AG04450 (cell line): ENCODE results near the gene SOX21. TPM values are rescaled to one million over a fixed set of nuclear protein-coding genes. Genes with fewer than 3 reads are reported as not detected.

Source experiments
- CTCF ChIA-PET: fragments of 300-600, 350-600 bp; formaldehyde crosslinking; extraction: SDS; loops from one replicate; lab custom pipeline; 2022; ENCODE audit warnings: antibody characterized with exemption, inconsistent platforms; lab: Charles Lee
- POLR2A ChIA-PET: fragments of 350-600 bp; formaldehyde crosslinking; extraction: SDS; loops from one replicate; lab custom pipeline; 2021; ENCODE audit warnings: antibody characterized with exemption, inconsistent platforms; lab: Yijun Ruan, JAX
- DNase-seq: peaks from one replicate; pipeline ENCODE4 v3.0.0-alpha.2; 2011; ENCODE audit warnings: low read depth, low spot score
- H3K27ac ChIP-seq: one replicate; pipeline ENCODE4 v1.5.1; 2012; ENCODE audit warnings: low read depth, low read length, control low read depth
- H3K27me3 ChIP-seq: one replicate; pipeline ENCODE4 v1.6.0; 2012; ENCODE audit warnings: low read length; ENCODE audit not compliant: control insufficient read depth, insufficient read depth
- H3K4me3 ChIP-seq: 2 replicates; pipeline ENCODE4 v1.5.1; 2011; ENCODE audit warnings: mild to moderate bottlenecking, low read depth, low read length, control low read depth
- H3K9me3 ChIP-seq: 2 replicates; pipeline ENCODE4 v1.5.1; 2012; ENCODE audit warnings: low read length; ENCODE audit not compliant: control insufficient read depth, insufficient read depth
- polyA plus RNA-seq: library from polyadenylated mRNA; depleted of rRNA; stranded (reverse); fragments of >200 nt; gene quantifications from 2 replicates; pipeline ENCODE4 v1.2.3, GENCODE V29; 2011
- TF ChIP-seq, protein P1 (sequence below): IDR thresholded peaks from 2 replicates; pipeline ENCODE4 v1.5.1; 2011; ENCODE audit warnings: low read depth, low read length, control low read depth, inconsistent platforms

The SOX21 gene
- polyA plus RNA-seq, 1 experiment, result not detected

DNA sequence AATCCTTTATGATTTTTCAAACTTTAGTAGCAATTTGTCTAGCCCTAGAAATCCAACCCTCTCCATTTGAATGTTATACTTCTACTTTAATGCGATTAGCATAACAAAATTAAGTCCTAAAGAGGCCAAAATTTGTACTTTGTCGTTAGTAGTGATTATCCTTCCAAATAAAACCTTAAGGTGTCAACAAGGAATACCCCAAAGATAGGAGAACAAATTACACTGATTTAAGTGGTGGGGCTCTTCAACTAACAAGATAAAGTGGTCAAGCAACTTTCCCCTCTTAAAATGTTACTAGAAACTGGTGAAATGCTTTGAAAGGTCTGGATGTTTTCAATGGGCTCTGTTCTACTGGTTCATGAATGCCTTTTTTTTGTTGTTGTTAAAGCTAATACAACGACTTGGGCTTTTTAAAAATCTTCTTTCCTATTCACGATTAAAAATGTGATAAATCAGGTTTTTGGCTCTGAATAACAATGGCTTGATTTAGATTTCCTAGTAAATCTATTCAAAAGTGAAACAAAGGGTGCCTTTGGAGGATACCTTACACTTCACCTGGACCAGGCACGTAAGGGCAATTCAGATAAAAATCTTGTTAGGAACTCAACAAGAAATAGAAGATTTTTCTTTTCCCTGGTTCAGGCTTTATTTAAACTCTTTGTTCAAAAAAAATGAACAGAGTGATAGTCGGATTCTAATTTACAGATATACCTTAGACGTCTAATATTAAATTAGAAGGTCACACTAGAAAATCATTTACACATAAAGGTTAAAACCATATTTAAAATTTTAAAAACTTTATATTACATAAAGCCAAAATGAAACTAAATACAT, 3.1 kb downstream of the SOX21 start:
- ChIA-PET CTCF (no interaction called here), POLR2A (no interaction called here)
- peaks cover 14% of the 10 kb centered on the region; the same call in 1 of the 2 replicates for H3K9me3 ChIP-seq
- TF ChIP-seq, protein P1, sequence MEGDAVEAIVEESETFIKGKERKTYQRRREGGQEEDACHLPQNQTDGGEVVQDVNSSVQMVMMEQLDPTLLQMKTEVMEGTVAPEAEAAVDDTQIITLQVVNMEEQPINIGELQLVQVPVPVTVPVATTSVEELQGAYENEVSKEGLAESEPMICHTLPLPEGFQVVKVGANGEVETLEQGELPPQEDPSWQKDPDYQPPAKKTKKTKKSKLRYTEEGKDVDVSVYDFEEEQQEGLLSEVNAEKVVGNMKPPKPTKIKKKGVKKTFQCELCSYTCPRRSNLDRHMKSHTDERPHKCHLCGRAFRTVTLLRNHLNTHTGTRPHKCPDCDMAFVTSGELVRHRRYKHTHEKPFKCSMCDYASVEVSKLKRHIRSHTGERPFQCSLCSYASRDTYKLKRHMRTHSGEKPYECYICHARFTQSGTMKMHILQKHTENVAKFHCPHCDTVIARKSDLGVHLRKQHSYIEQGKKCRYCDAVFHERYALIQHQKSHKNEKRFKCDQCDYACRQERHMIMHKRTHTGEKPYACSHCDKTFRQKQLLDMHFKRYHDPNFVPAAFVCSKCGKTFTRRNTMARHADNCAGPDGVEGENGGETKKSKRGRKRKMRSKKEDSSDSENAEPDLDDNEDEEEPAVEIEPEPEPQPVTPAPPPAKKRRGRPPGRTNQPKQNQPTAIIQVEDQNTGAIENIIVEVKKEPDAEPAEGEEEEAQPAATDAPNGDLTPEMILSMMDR, result no peak
- no peak overlapping the region for H3K4me3 ChIP-seq
- no peak overlapping the region for H3K27ac ChIP-seq
- no peak for DNase-seq
- H3K27me3 ChIP-seq, result peaks cover 82% of the 10 kb centered on the region

DNA sequence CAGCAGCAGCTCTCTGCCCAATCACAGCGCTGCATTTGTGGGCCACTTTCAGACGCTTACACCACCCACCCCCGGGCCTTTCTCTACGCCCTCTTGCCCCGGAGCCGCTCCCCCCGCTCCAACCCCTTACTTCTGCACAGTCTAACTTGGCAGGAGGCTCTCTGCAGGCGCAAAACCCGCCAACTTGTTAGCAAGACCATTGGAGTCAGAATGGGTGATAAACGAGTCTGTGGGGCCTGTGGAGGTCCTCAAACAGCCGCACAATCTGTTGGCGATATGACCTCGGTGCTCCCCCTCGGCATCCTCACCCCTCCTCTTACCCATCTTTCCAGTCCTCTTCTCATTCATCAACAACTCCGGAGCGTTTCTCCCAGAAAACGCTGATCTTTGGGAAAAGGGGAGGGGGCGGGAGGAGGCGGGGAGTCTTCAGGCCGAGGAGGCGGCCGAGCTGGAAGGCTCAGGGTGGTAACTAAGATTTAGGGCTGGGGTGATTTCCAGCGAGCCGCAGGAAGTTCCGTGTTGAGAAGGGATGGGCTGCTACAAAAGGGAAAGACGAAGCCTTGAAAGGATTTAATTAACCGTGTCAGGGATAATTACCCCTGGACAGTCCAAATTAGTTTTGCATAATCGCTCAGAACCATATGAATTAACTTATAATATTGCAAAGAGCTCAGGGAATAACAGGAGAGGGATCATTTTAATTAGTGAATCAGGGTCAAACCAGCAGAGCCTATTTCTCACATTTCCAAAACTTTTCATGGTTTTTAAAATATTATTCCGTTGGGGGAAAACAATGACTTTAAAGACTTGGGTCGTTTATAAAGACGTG, 4.1 kb downstream of the SOX21 start:
- Histone ChIP-seq H3K27ac (no peak overlapping the region), H3K27me3 (peaks cover 83% of the 10 kb centered on the region), H3K4me3 (no peak overlapping the region), H3K9me3 (peaks cover 14% of the 10 kb centered on the region; the same call in 1 of the 2 replicates)
- no peak for DNase-seq
- CTCF ChIA-PET, result no interaction called here
- POLR2A ChIA-PET, result no interaction called here
- TF ChIP-seq, protein P1, result no peak

- TF ChIP-seq, protein P1, result no peak
- no peak for DNase-seq
- peaks cover 84% of the 10 kb centered on the region for H3K27me3 ChIP-seq
- ChIA-PET CTCF (no interaction called here), POLR2A (no interaction called here)
- H3K27ac ChIP-seq, result no peak overlapping the region
- peaks cover 16% of the 10 kb centered on the region; the same call in 1 of the 2 replicates for H3K9me3 ChIP-seq
- H3K4me3 ChIP-seq, result no peak overlapping the region
Measured at GRCh38 chr13:94707400-94708021, 4.8 kb downstream of the SOX21 start.

- Histone ChIP-seq H3K4me3 (no peak overlapping the region), H3K9me3 (peaks cover 19% of the 10 kb centered on the region; the same call in 1 of the 2 replicates), H3K27me3 (peaks cover 85% of the 10 kb centered on the region), H3K27ac (no peak overlapping the region)
- ChIA-PET CTCF (no interaction called here), POLR2A (no interaction called here)
- TF ChIP-seq, protein P1, result no peak
- DNase-seq, result no peak
Measured at GRCh38 chr13:94706843-94707399, 5.4 kb downstream of the SOX21 start.
